Lung (tissue), 12 donors: ENCODE measurements around the gene CREB3L4. TPM values are rescaled to one million over a fixed set of nuclear protein-coding genes. Genes with fewer than 3 reads are reported as not detected.
"Not testable (repeated sequence)": the region's sequence is repeated elsewhere in the genome, so short reads cannot be mapped to it uniquely, and the experiment has no call there.

Experiments
- ATAC-seq: fragments of 200-7000 bp; cut with Tn5 transposase; one replicate; pipeline ENCODE4 v1.9.1; 2020; ENCODE audit warnings: moderate number of reproducible peaks; ENCODE audit not compliant: insufficient read depth, low FRiP score
- DNase-seq, 3 donors: peaks; one replicate each; pipeline ENCODE4 v3.0.0-alpha.2; 2013 to 2017
- H3K27ac ChIP-seq, 2 donors: one replicate each; pipeline ENCODE4 v1.5.1; 2013; ENCODE audit warnings: mild to moderate bottlenecking in 2 of 2, moderate library complexity in 2 of 2, control low read depth in 1 of 2, inconsistent platforms in 1 of 2, low read depth in 1 of 2, low read length in 1 of 2
- H3K27me3 ChIP-seq, 3 donors: one replicate each; pipeline ENCODE4 v1.5.1; 2013; ENCODE audit warnings: low read length in 2 of 3; ENCODE audit not compliant: control insufficient read depth in 3 of 3, insufficient read depth in 3 of 3
- H3K36me3 ChIP-seq, 4 donors: one replicate each; pipeline ENCODE4 v1.5.1; 2013; ENCODE audit warnings: low read length in 4 of 4, mild to moderate bottlenecking in 1 of 4, moderate library complexity in 1 of 4; ENCODE audit not compliant: control insufficient read depth in 4 of 4, insufficient read depth in 4 of 4
- H3K4me1 ChIP-seq, 5 donors: one replicate each; pipeline ENCODE4 v1.5.1; 2013; ENCODE audit warnings: low read length in 5 of 5, mild to moderate bottlenecking in 2 of 5, moderate library complexity in 1 of 5; ENCODE audit not compliant: control insufficient read depth in 5 of 5, insufficient read depth in 5 of 5
- H3K4me3 ChIP-seq: one replicate; pipeline ENCODE4 v1.5.1; 2013; ENCODE audit warnings: mild to moderate bottlenecking, control low read depth, moderate library complexity
- H3K9ac ChIP-seq, 2 donors: one replicate each; pipeline ENCODE4 v1.5.1; 2013; ENCODE audit warnings: low read length in 2 of 2, control low read depth in 1 of 2; ENCODE audit not compliant: insufficient read depth in 1 of 2
- H3K9me3 ChIP-seq, 4 donors: one replicate each; pipeline ENCODE4 v1.5.1; 2013; ENCODE audit warnings: low read length in 3 of 4, mild to moderate bottlenecking in 1 of 4, moderate library complexity in 1 of 4; ENCODE audit not compliant: control insufficient read depth in 4 of 4, insufficient read depth in 3 of 4
- WGBS, 2 donors: extraction: QIAGEN DNeasy Blood & Tissue Kit; methylation state at CpG; one replicate each; pipeline ENCODE4 v1.1.7; 2013; 5-methylcytosine and 5-hydroxymethylcytosine counted together
- polyA plus RNA-seq, 2 donors: library from polyadenylated mRNA; stranded (reverse); fragments of 200-250 nt; gene quantifications; one replicate each; pipeline ENCODE4 v1.2.1, GENCODE V29; 2013
- total RNA-seq, 2 donors: library from RNA; depleted of rRNA in 1 of 2; stranded (reverse); fragments of >200 nt in 1 of 2; gene quantifications; one replicate each; pipeline ENCODE4 v1.2.1, GENCODE V29; 2014 to 2021
- TF ChIP-seq, protein P1 (sequence below): IDR thresholded peaks from 2 replicates; pipeline ENCODE4 v1.5.1; 2012; ENCODE audit warnings: mild to moderate bottlenecking; ENCODE audit errors: control extremely low read depth, extremely low read depth
- donor health status: control.
- donor health status: control.
- donor health status: Bipolar disorder and iron deficiency.
- donor health status: healthy.
- donor health status: DM: yes; HTN: yes; CAD: no.

Gene CREB3L4
- total and polyA plus RNA-seq, 4 donors: 9.5 to 21.8 (median 13.6) TPM

DNA sequence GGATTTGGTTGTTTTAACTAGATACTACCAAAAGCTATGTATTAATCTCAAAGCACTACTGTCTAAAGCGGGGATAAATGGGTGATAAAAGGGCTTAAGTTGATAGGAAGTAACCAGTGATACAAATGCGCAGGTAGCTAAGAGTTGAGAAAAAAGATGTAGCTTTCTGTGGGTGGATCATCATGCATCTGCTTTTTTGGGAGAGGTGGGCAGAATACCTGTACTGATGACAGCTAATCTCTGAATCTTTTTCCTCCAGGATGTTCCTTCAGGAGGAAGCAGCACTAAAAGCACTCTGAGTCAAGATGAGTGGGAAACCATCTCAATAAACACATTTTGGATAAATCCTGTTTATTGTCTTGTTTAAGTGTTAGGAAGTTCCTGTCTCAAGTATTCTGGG lies 24.1 kb downstream of the CREB3L4 start:
- H3K27ac ChIP-seq: peak overlapping the region in 1 of 2 donors; percentile 25

DNA sequence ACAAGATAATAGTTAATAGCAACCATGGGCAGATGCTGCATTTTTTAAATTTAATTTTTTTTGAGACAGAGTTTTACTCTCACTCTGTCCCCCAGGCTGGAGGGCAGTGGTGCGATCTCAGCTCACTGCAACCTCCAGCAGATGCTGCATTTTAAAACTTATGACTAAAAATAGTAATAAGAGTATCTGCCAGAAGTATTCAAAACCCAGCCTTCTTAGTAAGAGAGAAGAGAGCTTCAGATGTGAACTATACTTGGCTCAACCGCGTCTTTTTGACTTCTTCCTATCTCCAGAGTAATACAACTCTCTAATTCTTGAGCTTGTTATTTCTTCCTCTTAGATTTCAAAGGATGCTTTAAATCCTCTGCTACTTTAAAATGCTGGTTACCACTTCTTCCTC lies 27.5 kb downstream of the CREB3L4 start:
- Histone ChIP-seq H3K4me3 (no peak overlapping the region), H3K9ac (no peak overlapping the region), H3K9me3 (no peaks in the 10 kb centered on the region), H3K4me1 (peaks cover 4 to 11% (median 6%) of the 10 kb centered on the region in 5 donors), H3K27me3 (no peaks in the 10 kb centered on the region), H3K36me3 (peaks cover 13 to 26% (median 17%) of the 10 kb centered on the region in 4 donors), H3K27ac (no peak overlapping the region)
- DNase-seq (no peak), ATAC-seq (no peak)
- 89 to 94% methylated on average over 3 of the region's 3 CpGs for whole genome bisulfite sequencing, 2 donors
- TF ChIP-seq, protein P1, sequence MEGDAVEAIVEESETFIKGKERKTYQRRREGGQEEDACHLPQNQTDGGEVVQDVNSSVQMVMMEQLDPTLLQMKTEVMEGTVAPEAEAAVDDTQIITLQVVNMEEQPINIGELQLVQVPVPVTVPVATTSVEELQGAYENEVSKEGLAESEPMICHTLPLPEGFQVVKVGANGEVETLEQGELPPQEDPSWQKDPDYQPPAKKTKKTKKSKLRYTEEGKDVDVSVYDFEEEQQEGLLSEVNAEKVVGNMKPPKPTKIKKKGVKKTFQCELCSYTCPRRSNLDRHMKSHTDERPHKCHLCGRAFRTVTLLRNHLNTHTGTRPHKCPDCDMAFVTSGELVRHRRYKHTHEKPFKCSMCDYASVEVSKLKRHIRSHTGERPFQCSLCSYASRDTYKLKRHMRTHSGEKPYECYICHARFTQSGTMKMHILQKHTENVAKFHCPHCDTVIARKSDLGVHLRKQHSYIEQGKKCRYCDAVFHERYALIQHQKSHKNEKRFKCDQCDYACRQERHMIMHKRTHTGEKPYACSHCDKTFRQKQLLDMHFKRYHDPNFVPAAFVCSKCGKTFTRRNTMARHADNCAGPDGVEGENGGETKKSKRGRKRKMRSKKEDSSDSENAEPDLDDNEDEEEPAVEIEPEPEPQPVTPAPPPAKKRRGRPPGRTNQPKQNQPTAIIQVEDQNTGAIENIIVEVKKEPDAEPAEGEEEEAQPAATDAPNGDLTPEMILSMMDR: no peak

More for the DNA sequence above, 24.1 kb downstream of the CREB3L4 start:
- no peak for DNase-seq
- ATAC-seq: no peak
- H3K9me3 ChIP-seq: no peaks in the 10 kb centered on the region
- no peaks in the 10 kb centered on the region for H3K27me3 ChIP-seq
- TF ChIP-seq, protein P1: no peak
- H3K4me3 ChIP-seq: no peak overlapping the region
- H3K36me3 ChIP-seq: peaks cover 13 to 26% (median 17%) of the 10 kb centered on the region in 4 donors
- WGBS, 2 donors: 90 to 91% methylated on average over 2 of the region's 2 CpGs
- H3K9ac ChIP-seq: peak overlapping the region in 1 of 2 donors; percentile 97
- H3K4me1 ChIP-seq: peaks cover 4 to 11% (median 6%) of the 10 kb centered on the region in 5 donors

DNA sequence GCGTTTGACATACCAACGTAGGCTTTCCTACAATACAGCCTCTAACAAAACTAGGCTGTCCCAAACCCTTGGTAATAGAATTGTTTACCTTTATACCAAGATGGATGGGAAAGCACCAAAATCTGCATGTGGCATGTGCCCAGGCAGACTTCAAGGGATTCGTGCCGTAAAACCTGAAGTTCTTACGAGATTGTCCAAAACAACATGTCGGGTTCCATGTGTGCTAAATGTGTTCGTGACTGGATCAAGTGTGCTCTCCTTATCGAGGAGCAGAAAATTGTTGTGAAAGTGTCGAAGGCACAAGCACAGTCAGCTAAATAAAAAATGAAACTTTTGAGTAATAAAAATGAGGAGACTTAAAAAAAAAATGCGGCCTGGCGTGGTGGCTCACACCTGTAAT lies 27.9 kb downstream of the CREB3L4 start:
- Histone ChIP-seq H3K4me3 (no peak overlapping the region), H3K9ac (no peak overlapping the region), H3K4me1 (peaks cover 4 to 11% (median 6%) of the 10 kb centered on the region in 5 donors), H3K27me3 (no peaks in the 10 kb centered on the region), H3K27ac (no peak overlapping the region), H3K36me3 (peaks cover 13 to 26% (median 17%) of the 10 kb centered on the region in 4 donors), H3K9me3 (no peaks in the 10 kb centered on the region)
- no peak for DNase-seq
- WGBS, 2 donors: 96 to 97% methylated on average over 11 of the region's 11 CpGs
- TF ChIP-seq, protein P1: no peak
- ATAC-seq: no peak

DNA sequence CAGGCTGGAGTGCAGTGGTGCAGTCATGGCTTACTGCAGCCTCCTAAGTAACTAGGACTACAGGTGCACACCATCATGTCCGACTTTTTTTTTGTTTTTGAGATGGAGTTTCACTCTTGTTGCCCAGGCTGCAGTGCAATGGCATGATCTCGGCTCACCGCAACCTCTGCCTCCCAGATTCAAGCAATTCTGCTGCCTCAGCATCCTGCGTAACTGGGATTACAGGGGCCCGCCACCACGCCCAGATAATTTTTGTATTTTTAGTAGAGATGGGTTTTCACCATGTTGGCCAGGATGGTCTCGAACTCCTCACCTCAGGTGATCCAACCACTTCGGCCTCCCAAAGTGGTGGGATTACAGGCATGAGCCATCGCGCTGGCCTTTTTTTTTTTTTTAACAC lies 29.2 kb downstream of the CREB3L4 start:
- H3K36me3 ChIP-seq: peaks cover 13 to 20% (median 15%) of the 10 kb centered on the region in 4 donors
- H3K27me3 ChIP-seq, ATAC-seq, H3K27ac ChIP-seq, DNase-seq, H3K4me1 ChIP-seq, H3K4me3 ChIP-seq, H3K9me3 ChIP-seq, H3K9ac ChIP-seq: not testable (repeated sequence)
- 96% methylated on average over 10 of the region's 10 CpGs for WGBS, 2 donors
